ENCODE data around the gene C2orf72.

- TF ChIP-seq, protein P1, sequence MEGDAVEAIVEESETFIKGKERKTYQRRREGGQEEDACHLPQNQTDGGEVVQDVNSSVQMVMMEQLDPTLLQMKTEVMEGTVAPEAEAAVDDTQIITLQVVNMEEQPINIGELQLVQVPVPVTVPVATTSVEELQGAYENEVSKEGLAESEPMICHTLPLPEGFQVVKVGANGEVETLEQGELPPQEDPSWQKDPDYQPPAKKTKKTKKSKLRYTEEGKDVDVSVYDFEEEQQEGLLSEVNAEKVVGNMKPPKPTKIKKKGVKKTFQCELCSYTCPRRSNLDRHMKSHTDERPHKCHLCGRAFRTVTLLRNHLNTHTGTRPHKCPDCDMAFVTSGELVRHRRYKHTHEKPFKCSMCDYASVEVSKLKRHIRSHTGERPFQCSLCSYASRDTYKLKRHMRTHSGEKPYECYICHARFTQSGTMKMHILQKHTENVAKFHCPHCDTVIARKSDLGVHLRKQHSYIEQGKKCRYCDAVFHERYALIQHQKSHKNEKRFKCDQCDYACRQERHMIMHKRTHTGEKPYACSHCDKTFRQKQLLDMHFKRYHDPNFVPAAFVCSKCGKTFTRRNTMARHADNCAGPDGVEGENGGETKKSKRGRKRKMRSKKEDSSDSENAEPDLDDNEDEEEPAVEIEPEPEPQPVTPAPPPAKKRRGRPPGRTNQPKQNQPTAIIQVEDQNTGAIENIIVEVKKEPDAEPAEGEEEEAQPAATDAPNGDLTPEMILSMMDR (conservative IDR thresholded peaks at IDR 0.05): no peak
- TF ChIP-seq EZH2 (IDR thresholded peaks at IDR 0.05; ENCODE audit: low read depth): no peak
Observed at GRCh38 chr2:231047923-231048915, 10.9 kb downstream of the C2orf72 start.

Data from PC-9 (cell line).